DOHH2 (cell line): Measurements from ENCODE around the gene CALM3.

Experiments used
- H3F3A ChIP-seq: fragments of 200-600 bp; sonication (generic), shearing (Covaris generic); 2 replicates; pipeline ENCODE4 v1.6.0; 2016; ENCODE audit warnings: antibody characterized with exemption, mild to moderate bottlenecking; ENCODE audit not compliant: control insufficient read depth, insufficient read depth
- H3K27ac ChIP-seq: fragments of 200-600 bp; sonication (generic); 2 replicates; pipeline ENCODE4 v1.5.1; 2014; ENCODE audit warnings: low read depth, mild to moderate bottlenecking, low read length, moderate library complexity
- H3K27me3 ChIP-seq: fragments of 200-600 bp; sonication (generic); 2 replicates; pipeline ENCODE4 v1.6.1; 2014; ENCODE audit warnings: mild to moderate bottlenecking, low read length, mixed read lengths; ENCODE audit not compliant: control insufficient read depth
- H3K36me3 ChIP-seq: fragments of 200-600 bp; sonication (generic); 2 replicates; pipeline ENCODE4 v1.6.1; 2014; ENCODE audit warnings: mild to moderate bottlenecking, low read length, moderate library complexity, mixed read lengths; ENCODE audit not compliant: control insufficient read depth
- H3K4me1 ChIP-seq: fragments of 200-600 bp; sonication (generic); 2 replicates; pipeline ENCODE4 v1.6.1; 2014; ENCODE audit warnings: mild to moderate bottlenecking, low read length, mixed read lengths; ENCODE audit not compliant: control insufficient read depth
- H3K4me2 ChIP-seq: fragments of 200-600 bp; sonication (generic); 2 replicates; pipeline ENCODE4 v1.6.0; 2014; ENCODE audit warnings: mild to moderate bottlenecking, low read length, moderate library complexity
- H3K4me3 ChIP-seq: fragments of 200-600 bp; sonication (generic); 2 replicates; pipeline ENCODE4 v1.5.1; 2014; ENCODE audit warnings: mild to moderate bottlenecking, low read length, mixed read lengths
- H3K79me2 ChIP-seq: fragments of 200-600 bp; sonication (generic); 2 replicates; pipeline ENCODE4 v1.6.1; 2014; ENCODE audit warnings: mild to moderate bottlenecking, low read length, mixed read lengths; ENCODE audit not compliant: control insufficient read depth
- H3K9me2 ChIP-seq: fragments of 200-600 bp; sonication (generic); replicated peaks from 2 replicates; pipeline ENCODE4 v1.6.1; 2014; ENCODE audit warnings: mild to moderate bottlenecking, low read length, mixed read lengths; ENCODE audit not compliant: control insufficient read depth
- H3K9me3 ChIP-seq: fragments of 200-600 bp; sonication (generic); 2 replicates; pipeline ENCODE4 v1.6.1; 2014; ENCODE audit warnings: antibody characterized with exemption, low read length, mixed read lengths; ENCODE audit not compliant: control insufficient read depth, insufficient read depth
- H4K20me1 ChIP-seq: fragments of 200-600 bp; sonication (generic); 2 replicates; pipeline ENCODE4 v1.6.0; 2014; ENCODE audit warnings: low read depth, mild to moderate bottlenecking, antibody characterized with exemption, low read length, moderate library complexity; ENCODE audit not compliant: control insufficient read depth, insufficient read depth
- CTCF ChIP-seq: fragments of 200-600 bp; sonication (generic); IDR thresholded peaks from one replicate; pipeline ENCODE4 v1.5.1; 2014; ENCODE audit warnings: antibody characterized with exemption, mild to moderate bottlenecking, low read depth, low read length; ENCODE audit not compliant: poor library complexity, severe bottlenecking
- EZH2phosphoT487 ChIP-seq: fragments of 200-600 bp; sonication (generic); IDR thresholded peaks from 2 replicates; pipeline ENCODE4 v1.6.1; 2017; ENCODE audit warnings: borderline replicate concordance, mild to moderate bottlenecking, antibody characterized with exemption, low read length, moderate library complexity, mixed read lengths

CALM3 gene

GRCh38 chr19:46629546-46630025 is 28.5 kb downstream of the CALM3 start:
- H3K27ac ChIP-seq = no peak overlapping the region

GRCh38 chr19:46630586-46631205 is 29.6 kb downstream of the CALM3 start:
- TF ChIP-seq CTCF (no peak), EZH2phosphoT487 (no peak)
- peaks cover 36% of the 10 kb centered on the region for H3K27me3 ChIP-seq
- H3K9me3 ChIP-seq = no peaks in the 10 kb centered on the region
- no peaks in the 10 kb centered on the region for H3K9me2 ChIP-seq
- no peak overlapping the region for H3K27ac ChIP-seq
- H3K4me2 ChIP-seq = no peak overlapping the region
- H3F3A ChIP-seq = no peaks in the 10 kb centered on the region
- H3K4me3 ChIP-seq = no peak overlapping the region
- H3K4me1 ChIP-seq = peaks cover 17% of the 10 kb centered on the region
- no peaks in the 10 kb centered on the region for H3K36me3 ChIP-seq
- peaks cover 8% of the 10 kb centered on the region for H4K20me1 ChIP-seq
- H3K79me2 ChIP-seq = no peaks in the 10 kb centered on the region

More at GRCh38 chr19:46629546-46630025, 28.5 kb downstream of the CALM3 start:
- TF ChIP-seq EZH2phosphoT487 = no peak
- H3K36me3 ChIP-seq = no peaks in the 10 kb centered on the region
- H3K4me3 ChIP-seq = no peak overlapping the region
- no peaks in the 10 kb centered on the region for H3F3A ChIP-seq
- H3K27me3 ChIP-seq = peaks cover 29% of the 10 kb centered on the region
- no peaks in the 10 kb centered on the region for H3K79me2 ChIP-seq
- no peak overlapping the region for H3K4me2 ChIP-seq
- H4K20me1 ChIP-seq = peaks cover 5% of the 10 kb centered on the region
- H3K9me2 ChIP-seq = no peaks in the 10 kb centered on the region
- H3K4me1 ChIP-seq = peaks cover 22% of the 10 kb centered on the region
- no peaks in the 10 kb centered on the region for H3K9me3 ChIP-seq

GRCh38 chr19:46631481-46631880 is 30.4 kb downstream of the CALM3 start:
- H3K9me2 ChIP-seq = no peaks in the 10 kb centered on the region
- H3K4me3 ChIP-seq = no peak overlapping the region
- peaks cover 25% of the 10 kb centered on the region for H3K4me1 ChIP-seq
- H3K4me2 ChIP-seq = no peak overlapping the region
- no peaks in the 10 kb centered on the region for H3K79me2 ChIP-seq
- no peak overlapping the region for H3K27ac ChIP-seq
- no peaks in the 10 kb centered on the region for H3K9me3 ChIP-seq
- H3K36me3 ChIP-seq = no peaks in the 10 kb centered on the region
- no peaks in the 10 kb centered on the region; the same call in 1 of the 2 replicates for H3F3A ChIP-seq
- peaks cover 44% of the 10 kb centered on the region for H3K27me3 ChIP-seq
- H4K20me1 ChIP-seq = peaks cover 8% of the 10 kb centered on the region
- TF ChIP-seq CTCF = no peak

GRCh38 chr19:46633130-46633529 is 32.0 kb downstream of the CALM3 start:
- peaks cover 61% of the 10 kb centered on the region for H3K27me3 ChIP-seq
- H3K4me3 ChIP-seq = no peak overlapping the region
- no peaks in the 10 kb centered on the region for H3K36me3 ChIP-seq
- peaks cover 8% of the 10 kb centered on the region for H4K20me1 ChIP-seq
- H3K9me3 ChIP-seq = no peaks in the 10 kb centered on the region
- H3K4me2 ChIP-seq = no peak overlapping the region; the same call in 1 of the 2 replicates
- H3K79me2 ChIP-seq = no peaks in the 10 kb centered on the region
- H3K4me1 ChIP-seq = peaks cover 29% of the 10 kb centered on the region
- TF ChIP-seq EZH2phosphoT487 = no peak
- no peak overlapping the region for H3K27ac ChIP-seq
- H3K9me2 ChIP-seq = no peaks in the 10 kb centered on the region
- no peaks in the 10 kb centered on the region; the same call in 1 of the 2 replicates for H3F3A ChIP-seq
